CD4-positive, CD25-positive, alpha-beta regulatory T cell (primary cell): ENCODE data around the gene FAM83C. TPM values are rescaled to one million over a fixed set of nuclear protein-coding genes. Genes with fewer than 3 reads are reported as not detected.

Experiments used
- ATAC-seq, 2 donors: fragments of 150-1000 bp; cut with Tn5 transposase; one replicate each; pipeline ENCODE4 v1.10.0; 2021; ENCODE audit warnings: low read depth in 2 of 2, moderate number of reproducible peaks in 2 of 2, moderate library complexity in 1 of 2
- DNase-seq, 3 donors: peaks; one replicate each; pipeline versions ENCODE4 v3.0.0 to v3.0.0-alpha.2; 2012 to 2022; ENCODE audit warnings: mixed read lengths in 1 of 3
- H3K27ac ChIP-seq: one replicate; pipeline ENCODE4 v1.7.0; 2013; ENCODE audit warnings: mild to moderate bottlenecking, low read length; ENCODE audit not compliant: insufficient read depth, poor library complexity, severe bottlenecking
- H3K27me3 ChIP-seq: one replicate; pipeline ENCODE4 v1.7.0; 2013; ENCODE audit warnings: low read length; ENCODE audit not compliant: control insufficient read depth, insufficient read depth
- H3K36me3 ChIP-seq: one replicate; pipeline ENCODE4 v1.7.0; 2013; ENCODE audit warnings: mild to moderate bottlenecking, low read length, moderate library complexity; ENCODE audit not compliant: control insufficient read depth, insufficient read depth
- H3K4me1 ChIP-seq: 2 replicates; pipeline ENCODE4 v1.7.0; 2013; ENCODE audit warnings: mild to moderate bottlenecking, low read length; ENCODE audit not compliant: insufficient read depth, control insufficient read depth, poor library complexity, severe bottlenecking
- H3K4me3 ChIP-seq: one replicate; pipeline ENCODE4 v1.7.0; 2013; ENCODE audit warnings: low read depth, mild to moderate bottlenecking, low read length, moderate library complexity
- H3K9me3 ChIP-seq, 2 experiments: 1 replicate in 1 of 2; 2 replicates in 1 of 2; pipeline ENCODE4 v1.7.0; 2013; ENCODE audit warnings: low read length in 2 of 2, mild to moderate bottlenecking in 1 of 2, moderate library complexity in 1 of 2; ENCODE audit not compliant: control insufficient read depth in 2 of 2
- H3K27ac Mint-ChIP-seq, 3 donors: one replicate each; pipeline ENCODE4 v1.8.0; 2020 to 2022; ENCODE audit warnings: mild to moderate bottlenecking in 3 of 3, mixed read lengths in 3 of 3, moderate library complexity in 2 of 3
- H3K27me3 Mint-ChIP-seq: one replicate; pipeline ENCODE4 v1.8.0; 2022; ENCODE audit warnings: mild to moderate bottlenecking, mixed read lengths
- H3K36me3 Mint-ChIP-seq: one replicate; pipeline ENCODE4 v1.8.0; 2020; ENCODE audit warnings: mixed read lengths
- H3K4me1 Mint-ChIP-seq, 4 donors: one replicate each; pipeline ENCODE4 v1.8.0; 2020 to 2022; ENCODE audit warnings: mixed read lengths in 4 of 4, mild to moderate bottlenecking in 1 of 4
- H3K4me3 Mint-ChIP-seq, 4 donors: one replicate each; pipeline ENCODE4 v1.8.0; 2020 to 2022; ENCODE audit warnings: mild to moderate bottlenecking in 4 of 4, mixed read lengths in 4 of 4, moderate library complexity in 3 of 4
- H3K9me3 Mint-ChIP-seq, 7 donors: one replicate each; pipeline ENCODE4 v1.8.0; 2020 to 2022; ENCODE audit warnings: mixed read lengths in 7 of 7, mild to moderate bottlenecking in 3 of 7, moderate library complexity in 2 of 7
- polyA plus RNA-seq, 4 donors: library from polyadenylated mRNA; unstranded; fragments of 300-500 nt; fragmentation: Illumina TruSeq; gene quantifications; one replicate each; pipeline ENCODE4 v1.2.3, GENCODE V29; 2021
- total RNA-seq: library from RNA; stranded (reverse); gene quantifications from one replicate; pipeline ENCODE4 v1.2.3, GENCODE V29; 2022

Gene FAM83C
- total and polyA plus RNA-seq, 5 donors from 2014 or later: not detected

DNA sequence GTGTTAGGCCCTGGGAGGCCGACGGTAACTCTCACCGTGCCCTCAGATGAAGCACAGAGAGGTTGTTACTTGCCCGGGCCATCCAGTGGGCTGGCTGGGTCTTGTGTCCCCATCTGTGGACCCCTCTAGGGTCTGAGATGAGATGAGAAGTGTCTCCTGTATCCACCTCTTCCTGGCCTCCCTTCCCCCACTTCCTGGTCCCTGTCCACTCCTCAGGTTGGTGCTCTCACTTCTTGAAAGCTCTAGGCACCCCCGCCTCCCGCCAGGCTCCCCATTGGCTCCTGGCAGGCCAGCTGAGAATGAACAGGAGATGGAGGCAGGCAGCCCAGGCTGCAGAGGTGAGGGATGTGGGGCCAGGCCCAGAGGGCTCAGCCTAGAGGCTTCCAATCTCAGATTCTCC lies 15.8 kb downstream of the FAM83C start:
- DNase-seq (no peak), ATAC-seq (no peak)
- H3K36me3 Mint-ChIP-seq: peaks cover 18% of the 10 kb centered on the region
- peaks cover 0 to 40% (median 13%) of the 10 kb centered on the region in 4 donors for H3K4me1 Mint-ChIP-seq
- Histone ChIP-seq H3K36me3 (peaks cover 27% of the 10 kb centered on the region), H3K4me3 (peak overlapping the region; percentile 77), H3K4me1 (peaks cover 22% of the 10 kb centered on the region), H3K27me3 (no peaks in the 10 kb centered on the region), H3K27ac (peak overlapping the region; percentile 93), H3K9me3 (no peaks in the 10 kb centered on the region)
- H3K9me3 Mint-ChIP-seq: no peaks in the 10 kb centered on the region
- H3K27me3 Mint-ChIP-seq: no peaks in the 10 kb centered on the region
- peak overlapping the region; percentile 38 to 97 (median 96) for H3K4me3 Mint-ChIP-seq
- peak overlapping the region in 2 of 3 donors; percentile 99 for H3K27ac Mint-ChIP-seq

DNA sequence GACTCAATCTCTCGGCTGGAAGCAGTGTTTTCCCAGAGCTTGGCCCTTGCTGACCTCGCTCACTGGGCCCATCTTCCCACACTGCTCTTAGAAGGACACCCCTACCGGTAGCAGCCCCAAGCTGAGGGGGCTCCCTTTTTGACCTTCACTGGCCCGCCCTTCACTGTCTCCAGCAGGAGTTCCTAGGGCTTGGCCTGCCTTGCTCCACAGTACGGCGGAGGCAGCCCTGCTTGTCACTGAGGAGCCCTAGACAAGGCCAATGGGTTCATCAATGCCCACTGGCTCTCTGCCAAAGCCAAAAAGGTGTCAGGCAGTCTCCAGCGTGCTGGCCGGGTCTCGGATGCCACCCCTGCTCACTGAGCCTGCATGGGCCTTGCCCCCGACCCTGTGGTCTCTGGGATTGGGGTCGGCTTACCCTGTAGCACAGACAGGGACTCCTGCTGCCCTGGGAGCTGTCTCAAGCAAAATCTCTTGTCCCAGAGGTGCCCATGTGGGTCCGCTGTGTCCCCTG lies 16.4 kb downstream of the FAM83C start:
- Mint-ChIP-seq H3K9me3 (no peaks in the 10 kb centered on the region), H3K4me1 (peaks cover 0 to 39% (median 13%) of the 10 kb centered on the region in 4 donors), H3K4me3 (peak overlapping the region; percentile 32 to 97 (median 72)), H3K27me3 (no peaks in the 10 kb centered on the region), H3K36me3 (peaks cover 24% of the 10 kb centered on the region), H3K27ac (peak overlapping the region in 2 of 3 donors; percentile 20 to 62)
- no peaks in the 10 kb centered on the region for H3K9me3 ChIP-seq
- no peak overlapping the region for H3K4me3 ChIP-seq
- H3K27ac ChIP-seq: no peak overlapping the region
- peaks cover 30% of the 10 kb centered on the region for H3K36me3 ChIP-seq
- H3K4me1 ChIP-seq: peaks cover 22% of the 10 kb centered on the region
- DNase-seq: no peak
- no peaks in the 10 kb centered on the region for H3K27me3 ChIP-seq
- ATAC-seq: no peak

DNA sequence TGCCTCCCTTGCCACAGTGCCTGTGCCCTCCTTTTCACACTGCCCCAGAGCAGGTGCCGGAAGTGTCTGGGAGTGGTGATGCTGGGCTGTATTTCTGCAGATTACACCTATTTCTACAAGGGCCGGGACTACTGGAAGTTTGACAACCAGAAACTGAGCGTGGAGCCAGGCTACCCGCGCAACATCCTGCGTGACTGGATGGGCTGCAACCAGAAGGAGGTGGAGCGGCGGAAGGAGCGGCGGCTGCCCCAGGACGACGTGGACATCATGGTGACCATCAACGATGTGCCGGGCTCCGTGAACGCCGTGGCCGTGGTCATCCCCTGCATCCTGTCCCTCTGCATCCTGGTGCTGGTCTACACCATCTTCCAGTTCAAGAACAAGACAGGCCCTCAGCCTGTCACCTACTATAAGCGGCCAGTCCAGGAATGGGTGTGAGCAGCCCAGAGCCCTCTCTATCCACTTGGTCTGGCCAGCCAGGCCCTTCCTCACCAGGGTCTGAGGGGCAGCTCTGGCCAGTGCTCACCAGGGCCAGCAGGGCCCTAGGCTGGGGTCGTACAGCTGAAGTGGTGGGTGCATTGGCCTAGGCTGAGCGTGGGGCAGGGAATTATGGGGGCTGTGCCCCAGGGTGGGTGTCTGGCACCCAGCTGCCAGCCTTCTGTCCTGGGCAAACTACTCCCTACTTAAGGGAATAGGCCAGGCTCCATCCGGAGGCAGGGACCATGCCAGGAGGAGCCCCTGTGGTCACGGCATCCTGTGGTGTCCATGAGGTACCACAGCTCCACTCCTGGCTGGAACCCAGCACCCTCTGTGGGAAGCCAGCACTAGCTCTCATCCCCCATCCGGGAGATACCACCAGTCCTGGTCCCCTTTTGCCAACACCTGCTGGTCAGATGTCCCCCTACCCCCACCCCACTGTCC lies 17.8 kb downstream of the FAM83C start:
- no peak for ATAC-seq

DNA sequence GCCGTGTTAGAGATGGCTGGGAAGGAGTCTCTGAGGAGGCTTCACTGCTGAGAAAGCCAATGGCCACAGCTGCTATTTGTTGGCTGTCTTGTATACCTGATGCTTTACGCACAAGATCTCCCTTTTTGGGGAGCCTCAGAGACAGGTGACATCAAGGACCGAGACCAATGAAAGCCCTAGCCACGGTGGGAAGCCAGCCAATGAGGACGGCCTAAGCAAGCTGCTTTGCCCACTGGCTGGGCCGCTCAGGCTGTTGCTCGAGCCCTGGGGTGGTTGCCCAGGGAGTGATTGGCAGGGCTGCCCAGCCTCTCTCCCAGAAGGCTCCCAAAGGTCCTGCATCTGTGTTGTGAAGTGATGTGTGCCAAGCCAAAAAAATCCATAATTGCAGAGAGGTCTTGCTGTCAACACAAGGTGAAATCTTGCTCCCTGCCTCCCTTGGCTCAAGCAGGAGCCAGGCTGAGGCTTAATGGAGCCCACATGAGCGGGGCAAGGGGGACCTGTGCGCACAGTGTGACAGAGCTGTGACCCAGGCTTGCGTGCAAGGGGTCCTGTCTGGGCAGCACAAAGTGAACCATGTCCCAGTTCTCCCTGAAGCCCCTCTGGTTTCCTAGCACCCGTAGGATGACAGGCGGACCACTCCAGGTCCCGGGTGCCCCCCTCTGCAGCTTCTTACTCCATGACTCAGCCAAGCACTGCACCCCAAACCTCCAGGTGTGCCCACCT lies 18.6 kb downstream of the FAM83C start:
- Histone ChIP-seq H3K27me3 (no peaks in the 10 kb centered on the region), H3K36me3 (peaks cover 15% of the 10 kb centered on the region), H3K4me3 (no peak overlapping the region), H3K9me3 (no peaks in the 10 kb centered on the region), H3K27ac (no peak overlapping the region), H3K4me1 (peaks cover 22% of the 10 kb centered on the region)
- peaks cover 12% of the 10 kb centered on the region for H3K36me3 Mint-ChIP-seq
- H3K27ac Mint-ChIP-seq: peak overlapping the region in 1 of 3 donors; percentile 83
- no peak for DNase-seq
- peak overlapping the region in 1 of 4 donors; percentile 28 for H3K4me3 Mint-ChIP-seq
- no peaks in the 10 kb centered on the region for H3K9me3 Mint-ChIP-seq
- H3K27me3 Mint-ChIP-seq: no peaks in the 10 kb centered on the region
- peaks cover 0 to 34% (median 7%) of the 10 kb centered on the region in 4 donors for H3K4me1 Mint-ChIP-seq
- no peak for ATAC-seq

More for the DNA sequence above, 17.8 kb downstream of the FAM83C start:
- H3K27ac Mint-ChIP-seq: no peak overlapping the region
- H3K4me1 Mint-ChIP-seq: peaks cover 0 to 31% (median 8%) of the 10 kb centered on the region in 4 donors
- Histone ChIP-seq H3K27ac (no peak overlapping the region), H3K4me1 (peaks cover 22% of the 10 kb centered on the region), H3K36me3 (peaks cover 23% of the 10 kb centered on the region), H3K4me3 (no peak overlapping the region), H3K27me3 (no peaks in the 10 kb centered on the region), H3K9me3 (no peaks in the 10 kb centered on the region)
- peak overlapping the region in 1 of 4 donors; percentile 8 for H3K4me3 Mint-ChIP-seq
- no peaks in the 10 kb centered on the region for H3K9me3 Mint-ChIP-seq
- peaks cover 20% of the 10 kb centered on the region for H3K36me3 Mint-ChIP-seq
- H3K27me3 Mint-ChIP-seq: no peaks in the 10 kb centered on the region
- no peak for DNase-seq

DNA sequence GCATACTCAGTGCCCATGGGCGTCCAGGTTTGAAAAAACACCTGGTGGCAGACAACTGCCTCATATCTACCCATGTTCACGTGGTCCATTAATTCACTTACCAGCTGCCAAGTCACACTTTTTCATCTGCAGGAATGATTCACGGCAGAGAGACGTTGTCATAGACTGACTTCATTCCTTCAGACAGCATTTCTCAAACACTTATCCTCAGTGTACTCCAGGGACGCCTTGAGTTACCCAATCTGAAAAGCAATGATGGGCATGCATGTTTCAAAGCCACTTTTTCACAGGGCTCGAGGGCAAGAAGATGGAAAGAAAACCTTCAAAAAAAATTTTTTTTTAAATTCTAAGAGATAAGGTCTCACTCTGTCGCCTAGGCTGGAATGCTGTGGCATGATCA lies 20.3 kb downstream of the FAM83C start:
- Histone ChIP-seq H3K4me3 (no peak overlapping the region), H3K36me3 (peaks cover 23% of the 10 kb centered on the region), H3K9me3 (no peaks in the 10 kb centered on the region), H3K4me1 (peaks cover 13% of the 10 kb centered on the region), H3K27ac (no peak overlapping the region), H3K27me3 (no peaks in the 10 kb centered on the region)
- Mint-ChIP-seq H3K9me3 (no peaks in the 10 kb centered on the region), H3K36me3 (peaks cover 18% of the 10 kb centered on the region), H3K4me1 (peaks cover 0 to 37% (median 6%) of the 10 kb centered on the region in 4 donors), H3K4me3 (peak overlapping the region in 2 of 4 donors; percentile 32), H3K27me3 (no peaks in the 10 kb centered on the region), H3K27ac (no peak overlapping the region)
- DNase-seq: no peak
- ATAC-seq: no peak

DNA sequence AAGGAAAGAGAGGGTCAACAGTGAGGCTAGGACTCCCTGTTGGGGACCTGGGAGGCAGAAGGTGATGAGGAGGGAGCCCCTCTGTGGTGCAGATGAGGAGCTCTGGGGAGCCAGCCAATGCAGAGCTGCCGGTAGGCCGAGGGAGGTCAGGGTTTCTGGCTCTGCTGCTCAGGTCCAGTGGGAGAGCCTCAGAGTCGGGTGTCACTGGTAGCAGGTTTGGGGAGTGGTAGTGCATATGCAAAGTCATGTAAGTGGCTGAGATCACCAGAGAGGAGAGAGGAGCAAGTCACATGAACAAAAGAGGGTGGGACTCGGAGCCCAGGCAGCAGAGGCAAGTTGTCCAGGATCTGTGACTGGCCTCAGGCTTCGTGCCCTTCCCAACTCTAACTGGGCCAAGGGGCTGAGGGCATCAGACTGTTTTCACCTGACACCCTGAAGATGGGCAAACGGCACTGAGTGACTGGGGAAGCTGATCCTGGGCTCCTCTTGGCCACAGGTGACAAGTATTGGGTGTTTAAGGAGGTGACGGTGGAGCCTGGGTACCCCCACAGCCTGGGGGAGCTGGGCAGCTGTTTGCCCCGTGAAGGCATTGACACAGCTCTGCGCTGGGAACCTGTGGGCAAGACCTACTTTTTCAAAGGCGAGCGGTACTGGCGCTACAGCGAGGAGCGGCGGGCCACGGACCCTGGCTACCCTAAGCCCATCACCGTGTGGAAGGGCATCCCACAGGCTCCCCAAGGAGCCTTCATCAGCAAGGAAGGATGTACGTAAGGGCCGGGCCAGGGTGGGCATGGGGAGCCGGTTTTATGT lies 20.9 kb downstream of the FAM83C start:
- Histone ChIP-seq H3K4me3 (no peak overlapping the region), H3K27me3 (no peaks in the 10 kb centered on the region), H3K9me3 (no peaks in the 10 kb centered on the region), H3K36me3 (peaks cover 23% of the 10 kb centered on the region), H3K27ac (no peak overlapping the region), H3K4me1 (peaks cover 7% of the 10 kb centered on the region)
- DNase-seq: no peak
- Mint-ChIP-seq H3K36me3 (peaks cover 24% of the 10 kb centered on the region), H3K4me1 (peaks cover 0 to 30% (median 9%) of the 10 kb centered on the region in 4 donors), H3K9me3 (no peaks in the 10 kb centered on the region), H3K27ac (no peak overlapping the region), H3K27me3 (no peaks in the 10 kb centered on the region), H3K4me3 (peak overlapping the region in 2 of 4 donors; percentile 32 to 80)
- ATAC-seq: no peak
